CD1c-positive myeloid dendritic cell (primary cell): ENCODE measurements around the gene SRMS.

ENCODE experiments used
- DNase-seq: peaks from one replicate; pipeline ENCODE4 v3.0.0-alpha.2; 2016; ENCODE audit errors: extremely low spot score

SRMS gene

DNA sequence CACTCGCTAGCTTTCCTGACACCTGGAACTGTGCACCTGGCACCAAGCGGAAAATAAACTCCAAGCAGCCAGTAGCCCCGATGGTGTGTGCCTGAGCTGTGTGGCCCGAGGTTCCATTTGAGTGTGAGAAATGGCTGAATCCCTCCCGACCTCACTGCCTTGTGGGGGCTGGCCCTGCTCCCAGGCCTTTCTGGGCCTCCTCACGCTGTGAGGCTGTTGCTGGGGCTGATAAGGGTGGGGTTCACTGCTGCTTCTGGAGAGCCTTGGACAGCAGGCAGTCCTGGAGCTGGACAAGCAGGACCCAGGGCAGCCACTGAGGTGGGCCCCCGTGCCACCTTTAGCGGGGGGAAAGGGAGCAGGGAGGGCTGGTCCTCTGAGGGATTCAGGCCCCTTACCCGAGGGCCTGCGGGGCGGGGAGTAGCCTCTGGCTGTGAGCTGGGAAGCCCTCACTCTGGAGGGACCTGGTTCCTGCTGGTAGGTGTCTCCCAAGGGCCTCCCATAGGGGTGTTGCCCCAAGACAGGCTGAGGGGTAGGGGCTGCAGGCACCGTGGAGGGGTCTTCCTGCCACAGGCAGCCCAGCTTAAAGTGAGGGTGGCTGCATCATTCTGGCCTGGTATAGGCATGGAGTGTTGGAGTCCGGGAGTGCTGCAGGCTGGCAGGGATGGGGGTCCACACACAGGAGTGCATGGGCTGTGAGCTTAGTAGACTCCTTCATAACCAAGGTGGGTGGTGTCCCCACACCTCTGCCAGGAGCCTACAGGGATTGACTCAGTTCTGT lies 25.3 kb downstream of the SRMS start:
- no peak for DNase-seq

DNA sequence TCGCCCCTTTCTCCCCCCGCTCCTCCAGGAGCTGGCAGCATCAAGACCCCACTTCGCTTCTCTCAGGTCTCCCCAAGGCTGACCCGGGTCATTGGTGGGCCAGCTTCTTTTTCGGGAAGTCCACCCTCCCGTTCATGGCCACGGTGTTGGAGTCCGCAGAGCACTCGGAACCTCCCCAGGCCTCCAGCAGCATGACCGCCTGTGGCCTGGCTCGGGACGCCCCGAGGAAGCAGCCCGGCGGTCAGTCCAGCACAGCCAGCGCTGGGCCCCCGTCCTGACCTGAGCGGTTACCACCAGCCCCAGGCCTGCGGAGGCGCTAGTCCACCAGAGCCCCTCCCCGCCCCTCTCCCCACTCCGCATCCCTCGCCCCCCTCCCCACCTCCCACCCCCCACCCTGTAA lies 25.9 kb downstream of the SRMS start:
- no peak for DNase-seq

DNA sequence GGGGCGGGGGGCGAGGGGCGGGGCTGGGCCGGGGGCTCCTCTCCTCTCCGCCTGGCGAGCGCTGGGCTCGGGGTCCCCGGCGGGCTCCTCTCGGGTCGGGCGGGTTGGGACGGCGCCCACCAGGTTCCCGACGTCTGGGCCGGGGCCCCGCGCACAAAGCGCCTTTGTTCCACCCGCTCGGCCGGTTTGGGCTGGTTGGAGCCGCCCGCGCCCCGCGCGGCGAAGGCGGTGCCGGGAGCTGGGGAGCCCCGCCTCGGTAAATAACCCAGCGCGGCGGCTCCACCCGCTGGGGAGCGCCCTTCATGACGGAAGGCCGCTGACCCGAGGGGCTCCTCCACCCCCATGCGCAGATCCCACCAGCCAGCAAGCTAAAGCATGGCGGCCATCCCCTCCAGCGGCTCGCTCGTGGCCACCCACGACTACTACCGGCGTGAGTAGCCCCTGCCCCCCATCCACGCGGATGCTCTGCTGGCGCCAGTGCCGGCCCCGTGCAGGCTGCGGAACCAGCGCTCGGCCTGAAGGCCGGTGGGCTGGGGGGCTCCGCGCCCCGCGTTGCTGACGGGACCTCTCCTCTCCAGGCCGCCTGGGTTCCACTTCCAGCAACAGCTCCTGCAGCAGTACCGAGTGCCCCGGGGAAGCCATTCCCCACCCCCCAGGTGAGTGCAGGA lies 26.5 kb downstream of the SRMS start:
- peak; percentile 76 for DNase-seq

DNA sequence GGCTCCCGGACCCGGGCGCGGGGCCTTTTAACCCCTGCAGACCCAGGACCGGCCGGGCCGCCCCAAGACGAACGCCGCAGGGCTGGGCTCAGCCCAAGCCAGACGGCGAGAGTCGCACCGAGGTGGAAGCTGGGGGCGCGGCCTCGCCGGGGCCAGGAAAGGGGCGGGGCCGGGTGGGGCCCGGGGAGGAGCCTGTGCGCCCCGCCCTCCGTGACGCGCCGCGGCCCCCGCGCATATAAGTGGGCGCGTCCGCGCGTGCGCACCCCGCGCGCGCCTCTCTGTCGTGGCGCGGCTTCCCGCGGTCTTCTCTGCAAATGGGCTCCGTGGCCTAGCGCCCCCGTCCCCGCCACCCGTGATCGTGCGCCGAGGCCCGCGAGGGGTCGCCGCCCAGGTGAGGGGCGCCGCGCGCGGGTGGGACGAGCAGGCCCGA lies 27.0 kb downstream of the SRMS start, which contains the start of gene PPDPF:
Gene PPDPF, plus strand, starts transcription at position 262 of the 430 bp plus-strand sequence. CDS start 544 bp downstream, outside the sequence.
- peak; percentile 93 for DNase-seq

DNA sequence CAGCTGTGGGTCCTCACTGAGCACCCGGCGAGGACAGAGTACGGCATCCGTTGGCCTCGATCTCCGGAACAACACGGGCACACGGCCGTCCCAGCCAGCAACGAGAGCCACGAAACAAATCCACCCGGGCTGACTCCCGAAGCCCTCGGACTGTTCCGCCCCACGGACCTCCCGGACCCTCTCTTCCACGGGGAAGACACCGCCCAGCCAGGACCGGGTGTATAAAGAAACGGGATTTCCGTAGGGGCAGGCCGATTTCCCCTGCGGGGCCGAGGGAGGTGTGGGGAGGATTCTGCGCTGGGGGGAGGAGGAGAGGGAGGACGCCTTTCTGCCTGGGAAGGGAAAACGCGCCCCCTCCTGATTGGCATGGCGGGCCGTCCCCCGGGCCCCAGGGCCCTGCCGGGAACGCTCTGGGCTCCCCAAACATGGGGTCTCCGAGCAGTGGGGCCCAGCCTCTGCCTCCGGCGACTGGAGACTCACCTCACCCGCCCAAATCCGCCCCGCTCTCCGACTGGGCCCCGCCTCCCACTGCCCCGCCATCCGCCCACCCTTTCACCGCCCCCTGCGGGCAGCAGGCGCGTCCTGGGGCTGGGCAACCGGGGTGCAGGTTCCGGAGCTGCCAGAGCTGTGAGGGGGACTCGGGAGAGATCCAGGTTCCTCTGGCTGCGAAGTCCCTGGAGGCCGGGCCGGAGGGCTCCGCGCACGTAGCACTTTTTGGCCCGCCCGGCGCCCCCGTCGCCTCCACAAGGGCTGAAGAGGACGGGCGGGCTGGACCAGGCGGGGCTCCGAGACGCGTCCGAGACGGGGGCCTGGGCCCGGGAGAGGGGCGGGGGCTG lies 27.7 kb downstream of the SRMS start:
- no peak for DNase-seq

DNA sequence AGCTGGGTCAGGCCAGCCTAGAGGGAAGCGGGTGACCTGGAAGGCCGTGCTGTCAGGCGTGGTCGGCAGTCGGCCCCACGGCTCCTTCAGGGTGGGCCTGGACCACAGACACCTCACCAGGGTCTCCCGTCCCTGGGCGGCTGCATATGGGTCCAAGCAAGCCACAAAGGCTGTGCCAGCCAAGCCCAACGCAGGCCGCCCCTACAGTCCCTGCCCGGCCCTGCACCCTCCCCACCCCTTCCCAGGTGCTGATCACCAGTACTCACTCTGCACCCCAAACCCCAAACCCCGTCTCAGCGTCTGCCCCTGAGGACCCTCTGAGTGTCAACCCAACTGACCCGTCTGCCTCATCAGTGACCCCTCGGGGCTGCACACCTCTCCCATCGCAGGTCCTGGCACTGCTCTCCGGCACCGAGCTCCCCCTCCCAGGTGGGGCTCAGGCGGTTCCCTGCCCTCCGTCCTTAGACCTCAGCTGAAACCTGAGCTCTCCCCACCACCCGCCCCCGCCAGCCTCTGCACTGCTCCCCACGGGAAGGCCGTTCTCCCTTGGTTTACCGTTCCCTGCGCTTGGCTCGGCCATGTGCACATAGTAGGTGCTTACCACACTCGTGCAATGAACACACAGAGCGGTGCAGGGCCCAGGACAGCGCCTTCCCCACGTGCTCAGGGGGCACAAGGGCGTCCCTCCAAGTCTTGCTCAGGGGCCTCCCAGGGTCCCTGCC lies 28.4 kb downstream of the SRMS start:
- no peak for DNase-seq

DNA sequence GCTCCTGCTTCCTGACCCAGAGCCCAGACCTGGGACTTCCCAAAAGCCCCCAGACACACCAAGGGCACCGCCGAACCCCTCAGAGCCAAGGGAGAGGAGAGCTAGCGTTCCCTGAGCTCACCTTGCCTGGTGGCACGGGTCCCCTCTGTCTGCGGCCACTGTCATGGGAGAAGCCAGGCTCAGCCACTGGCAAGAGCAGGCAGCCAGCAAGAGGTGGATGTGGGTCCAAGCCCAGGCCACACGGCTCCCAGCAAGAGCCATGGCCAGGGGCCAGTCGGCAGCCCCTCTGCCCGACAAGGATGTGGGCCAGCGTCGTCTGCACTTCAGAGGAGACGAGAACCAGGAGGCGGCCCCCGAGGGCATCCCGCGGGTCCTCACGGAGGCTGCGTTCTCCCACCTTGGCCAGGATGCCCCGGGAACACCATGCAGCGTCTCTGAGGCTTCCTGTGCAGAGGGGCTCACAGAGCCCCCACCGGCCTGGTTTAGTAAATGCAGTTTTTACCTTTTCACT lies 29.1 kb downstream of the SRMS start:
- DNase-seq = no peak

DNA sequence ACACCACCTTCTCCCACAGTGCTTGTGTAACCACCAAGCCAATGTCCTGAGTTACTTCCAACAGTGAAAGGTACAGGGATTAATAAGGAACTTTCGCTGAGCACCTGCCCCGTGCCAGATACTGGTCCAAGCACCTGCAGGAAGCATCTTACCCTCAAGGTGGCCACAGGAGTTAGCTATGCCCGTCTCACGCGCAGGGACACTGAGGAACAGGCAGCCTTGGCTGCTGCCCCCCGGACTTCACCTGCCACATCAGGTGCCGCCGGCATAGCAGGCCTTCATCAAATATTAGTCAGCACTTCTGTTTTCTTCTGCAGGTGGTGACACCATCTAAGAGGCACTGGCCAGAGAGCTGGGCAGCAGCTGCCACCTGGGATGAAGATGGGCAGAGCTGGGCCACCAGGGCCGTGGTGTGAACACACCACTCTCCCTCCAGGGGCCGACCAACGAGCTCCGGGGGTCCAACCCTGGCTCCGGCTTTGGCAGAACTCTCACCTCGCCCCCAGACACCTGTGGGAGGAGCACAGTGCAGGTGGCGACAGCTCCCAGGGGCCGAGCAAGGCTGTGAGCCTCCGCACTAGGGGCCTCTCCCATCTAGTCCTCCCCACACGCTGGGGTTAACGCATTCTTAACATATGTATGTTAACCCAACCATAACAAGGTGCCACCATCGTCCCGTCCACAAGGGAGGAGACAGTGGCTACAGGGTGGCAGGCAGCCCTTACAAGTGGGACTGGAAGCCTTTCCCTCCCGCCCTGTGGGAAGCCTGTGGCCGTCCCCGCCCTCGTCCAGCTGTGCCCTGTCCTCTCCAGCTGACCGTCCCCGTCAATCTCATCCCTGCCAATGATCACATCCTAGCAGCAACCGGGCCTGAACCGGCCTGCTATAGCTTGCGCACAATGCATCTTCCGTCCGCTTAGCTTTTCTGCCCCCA lies 29.9 kb downstream of the SRMS start:
- DNase-seq = no peak

DNA sequence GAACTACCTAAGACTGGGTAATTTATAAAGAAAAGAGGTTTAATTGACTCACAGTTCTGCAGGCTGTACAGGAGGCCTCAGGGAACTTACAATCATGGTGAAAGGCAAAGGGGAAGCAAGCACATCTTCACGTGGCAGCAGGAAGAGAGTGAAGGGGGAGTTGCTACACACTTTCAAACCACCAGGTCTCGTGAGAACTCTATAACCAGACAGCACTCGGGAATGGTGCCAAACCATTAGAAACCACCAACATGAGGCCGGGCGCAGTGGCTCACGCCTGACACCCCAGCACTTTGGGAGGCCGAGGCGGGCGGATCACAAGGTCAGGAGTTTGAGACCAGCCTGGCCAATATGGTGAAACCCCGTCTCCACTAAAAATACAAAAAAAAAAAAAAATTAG lies 33.0 kb downstream of the SRMS start:
- peak; percentile 53 for DNase-seq

DNA sequence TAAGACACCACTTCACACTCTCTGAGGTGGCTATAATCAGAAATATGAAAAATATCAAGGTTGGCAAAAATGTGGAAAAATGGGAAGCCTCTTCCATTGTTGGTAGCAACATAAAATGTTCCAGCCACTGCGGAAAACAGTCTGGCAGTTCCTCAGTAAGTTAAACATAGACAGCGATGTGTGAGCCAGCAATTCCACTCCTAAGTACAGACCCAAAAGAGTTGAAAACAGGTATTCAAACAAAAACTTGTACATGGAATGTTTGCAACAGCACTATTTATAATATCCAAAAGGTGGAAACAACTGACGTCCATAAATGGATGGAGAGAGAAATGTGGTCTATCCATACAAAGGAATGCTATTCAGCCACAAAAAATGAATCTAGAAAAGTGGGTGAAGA lies 34.3 kb downstream of the SRMS start:
- DNase-seq = no peak

DNA sequence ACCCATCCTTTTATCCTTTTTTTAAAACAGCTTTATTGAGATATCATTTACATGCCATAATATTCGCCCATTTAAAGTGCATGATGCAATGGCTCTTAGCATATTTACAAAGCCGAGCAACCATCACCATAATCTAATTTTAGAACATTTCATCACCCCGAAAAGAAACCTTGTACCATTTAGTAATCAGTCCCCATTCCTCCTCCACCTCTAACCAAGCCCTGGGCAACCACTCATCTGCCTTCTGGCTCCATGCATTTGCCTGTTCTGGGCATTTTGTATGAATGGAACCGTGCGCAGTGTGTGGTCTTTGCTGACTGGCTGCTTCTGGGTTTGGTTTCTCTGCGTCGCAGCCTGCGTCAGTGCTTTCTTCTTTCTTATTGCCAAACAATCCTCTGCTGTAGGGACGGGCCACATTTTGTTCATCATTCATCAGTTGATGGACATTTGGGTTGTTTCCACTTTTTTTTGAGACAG lies 38.4 kb downstream of the SRMS start:
- no peak for DNase-seq

DNA sequence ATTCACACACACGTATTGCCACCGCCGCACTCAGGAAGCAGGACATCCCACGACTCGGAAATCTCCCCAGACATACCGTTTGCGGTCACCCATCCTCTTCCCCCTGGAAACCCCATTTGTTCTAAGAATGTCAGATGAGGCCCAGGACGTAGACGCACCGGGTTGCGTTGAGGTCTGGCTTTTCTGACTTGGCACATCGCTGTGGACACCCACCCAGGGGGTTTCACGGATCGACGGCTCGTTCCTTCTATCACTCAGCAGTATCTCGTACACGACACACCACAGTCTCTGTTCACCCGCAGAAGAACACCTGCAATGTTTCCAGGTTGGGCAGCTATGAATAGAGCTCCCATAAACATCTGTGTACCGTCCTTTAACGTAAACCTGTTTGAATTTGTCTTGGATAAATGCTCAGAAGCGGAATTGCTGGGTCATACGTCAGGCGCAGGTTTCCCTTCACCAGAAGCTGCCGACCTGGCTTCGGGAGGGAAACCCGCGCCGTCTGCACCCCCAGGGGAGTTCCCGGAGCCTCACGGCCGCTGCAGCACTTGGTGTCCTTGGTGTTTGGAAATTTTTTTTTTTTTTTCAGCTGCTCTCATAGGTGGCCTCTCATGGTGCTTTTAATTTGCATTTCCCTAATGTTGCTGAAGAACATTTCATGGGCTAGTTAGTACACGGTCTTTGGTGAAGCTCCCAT lies 39.3 kb downstream of the SRMS start:
- no peak for DNase-seq

DNA sequence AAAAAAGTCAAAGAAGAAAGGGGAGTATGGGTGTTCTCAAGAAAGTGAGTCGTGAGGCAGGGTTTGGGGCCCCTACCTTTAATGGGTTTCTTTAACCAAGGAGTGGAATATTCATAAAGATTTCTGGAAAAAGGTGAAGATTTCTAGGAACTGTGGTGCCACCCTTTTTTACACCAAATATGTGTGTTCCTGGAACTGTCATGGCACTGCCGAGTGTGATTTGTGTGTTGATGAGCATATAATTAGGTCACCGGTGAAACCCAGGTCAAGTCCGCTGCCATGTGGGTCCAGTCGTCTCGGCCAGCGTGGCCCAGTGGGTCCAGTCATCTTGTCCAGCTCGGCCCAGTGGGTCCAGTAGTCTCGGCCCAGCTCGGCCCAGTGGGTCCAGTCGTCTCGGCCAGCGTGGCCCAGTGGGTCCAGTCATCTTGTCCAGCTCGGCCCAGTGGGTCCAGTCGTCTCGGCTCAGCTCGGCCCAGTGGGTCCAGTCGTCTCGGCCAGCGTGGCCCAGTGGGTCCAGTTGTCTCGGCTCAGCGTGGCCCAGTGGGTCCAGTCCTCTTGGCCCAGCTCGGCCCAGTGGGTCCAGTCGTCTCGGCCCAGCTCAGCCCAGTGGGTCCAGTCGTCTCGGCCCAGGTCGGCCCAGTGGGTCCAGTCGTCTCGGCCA lies 40.3 kb downstream of the SRMS start:
- DNase-seq = no peak

DNA sequence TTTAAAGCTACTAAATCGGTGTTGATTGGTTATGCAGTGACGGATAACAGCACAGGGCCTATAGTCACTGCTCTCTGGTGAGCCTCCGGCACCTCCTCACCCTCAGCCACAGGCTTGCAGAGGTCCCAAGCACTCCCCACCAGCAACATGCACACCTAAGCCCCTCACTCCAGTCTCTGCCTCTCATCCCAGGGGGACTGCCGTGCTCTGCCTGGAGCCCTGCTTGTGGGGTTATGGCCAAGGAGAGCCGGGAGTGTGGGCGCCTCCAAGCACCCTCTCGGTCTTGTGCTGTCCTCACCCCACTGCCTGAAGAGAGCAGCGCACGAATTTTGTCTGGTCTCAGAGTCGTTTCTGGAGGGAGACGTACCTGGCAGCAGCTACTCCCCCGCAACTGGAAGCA lies 41.8 kb downstream of the SRMS start:
- no peak for DNase-seq

DNA sequence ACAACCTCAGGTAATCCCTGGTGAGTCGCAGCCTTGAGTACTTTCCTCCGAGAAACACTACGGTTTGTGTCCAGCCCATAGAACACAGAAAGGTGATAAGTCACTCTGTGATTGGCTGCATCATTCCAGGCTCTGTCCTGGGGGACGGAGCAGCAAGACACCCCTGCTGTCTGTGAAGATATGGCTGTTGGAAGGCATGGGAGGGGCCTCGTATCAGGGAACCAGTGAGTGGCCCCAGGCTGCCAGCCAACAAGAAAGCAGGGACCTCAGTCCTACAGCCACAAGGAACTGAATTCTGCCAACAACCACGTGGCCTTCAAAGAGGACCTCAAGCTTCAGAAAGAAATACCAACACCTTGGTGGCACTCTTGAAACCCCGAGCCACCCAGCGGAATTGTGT lies 42.3 kb downstream of the SRMS start:
- DNase-seq = no peak

DNA sequence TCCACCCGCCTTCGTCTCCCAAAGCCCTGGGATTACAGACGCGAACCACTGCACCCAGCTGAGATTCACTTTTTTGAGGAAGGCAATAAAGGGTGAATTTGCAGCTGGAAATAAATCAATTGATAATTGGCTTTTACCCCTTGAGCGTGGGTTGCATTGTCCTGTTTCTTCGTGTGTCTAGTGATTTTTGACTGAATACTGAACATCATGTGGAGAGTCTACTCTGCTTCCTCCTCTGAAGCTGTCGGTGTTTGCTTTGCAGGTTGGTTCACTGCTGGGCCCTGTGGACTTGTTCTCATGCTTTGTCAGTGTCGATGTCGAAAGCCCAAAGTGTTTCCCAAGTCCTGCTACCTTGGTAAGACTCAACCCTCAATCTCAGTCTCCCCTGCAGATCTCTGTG lies 42.9 kb downstream of the SRMS start:
- no peak for DNase-seq

DNA sequence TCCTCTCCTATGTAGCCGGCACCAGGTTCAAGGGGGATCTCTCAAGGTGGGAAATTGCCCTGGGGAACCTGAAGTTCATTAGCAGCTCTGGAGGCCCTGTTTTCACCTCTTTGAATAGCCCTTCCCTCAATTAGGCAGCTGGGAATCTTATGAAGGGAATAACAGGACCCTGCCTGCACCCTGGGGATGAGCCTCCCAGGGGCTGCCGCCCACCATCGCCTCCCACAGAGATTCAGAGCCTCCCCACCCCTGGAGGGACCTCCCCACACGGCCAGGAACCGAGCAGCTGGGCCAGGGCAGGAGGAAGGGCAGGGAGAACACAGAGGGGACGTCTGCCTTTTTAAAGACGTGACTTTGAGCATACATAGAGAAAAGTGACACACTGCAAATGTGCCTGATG lies 44.0 kb downstream of the SRMS start:
- DNase-seq = no peak

DNA sequence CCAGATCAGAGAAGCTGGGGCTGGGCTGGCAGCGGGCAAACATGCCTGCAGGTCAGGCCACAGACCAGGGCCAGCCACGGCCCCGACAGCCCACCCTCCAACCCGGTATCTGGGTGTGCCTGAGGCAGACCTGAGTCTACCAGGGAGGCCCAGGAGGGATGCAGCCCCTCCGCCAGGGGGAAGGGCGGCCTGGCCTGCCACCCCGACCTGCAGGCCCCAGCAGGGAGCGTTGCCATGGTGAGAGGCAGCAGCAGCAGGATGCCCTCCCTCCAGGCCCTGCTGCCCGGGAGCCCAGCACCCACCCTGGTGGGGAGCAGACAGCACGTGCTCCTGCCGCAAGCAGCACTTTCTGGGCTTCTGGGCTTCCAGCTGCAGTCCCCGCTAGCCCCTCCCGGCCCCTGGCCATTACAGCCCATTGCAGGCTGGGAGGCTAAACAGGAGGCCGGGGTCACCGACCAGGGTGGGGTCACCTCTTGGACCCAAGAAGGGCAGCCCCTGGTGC lies 44.8 kb downstream of the SRMS start:
- no peak for DNase-seq
